IPS DF 4.7 (cell line): Measurements from ENCODE around the gene CHST6.
"Not testable (repeated sequence)": the region's sequence is repeated elsewhere in the genome, so short reads cannot be mapped to it uniquely, and the experiment has no call there.

ENCODE experiments used
- DNase-seq: peaks from one replicate; pipeline ENCODE4 v3.0.0-alpha.2; 2013; ENCODE audit warnings: low spot score; ENCODE audit errors: extremely low read depth

CHST6 gene

GRCh38 chr16:75495076-75495674, at the start of gene CHST6:
CHST6 (minus strand) TSS chr16:75495441; CDS start chr16:75479828, 15,613 bp downstream.
- DNase-seq, result no peak

- not testable (repeated sequence) for DNase-seq
Observed at GRCh38 chr16:75542462-75542861, 47.2 kb upstream of the CHST6 start.

DNA sequence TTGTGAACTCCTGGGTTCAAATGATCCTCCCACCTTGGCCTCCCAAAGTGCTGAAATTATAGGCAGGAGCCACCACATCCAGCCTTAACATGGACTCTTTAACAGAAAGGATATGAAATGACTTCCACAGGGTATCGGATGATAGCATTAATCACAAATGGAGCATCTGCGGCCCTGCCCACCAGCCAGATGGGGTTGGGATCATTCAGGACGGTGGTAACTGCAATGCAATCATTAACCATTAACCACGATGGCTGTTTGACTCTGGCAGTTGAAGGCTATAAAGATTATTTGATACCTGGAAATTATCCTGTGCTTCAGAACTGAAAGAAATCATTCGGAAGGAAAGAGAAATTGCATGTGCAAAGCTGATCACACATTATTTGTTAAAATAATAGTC, 46.0 kb upstream of the CHST6 start:
- no peak for DNase-seq

DNA sequence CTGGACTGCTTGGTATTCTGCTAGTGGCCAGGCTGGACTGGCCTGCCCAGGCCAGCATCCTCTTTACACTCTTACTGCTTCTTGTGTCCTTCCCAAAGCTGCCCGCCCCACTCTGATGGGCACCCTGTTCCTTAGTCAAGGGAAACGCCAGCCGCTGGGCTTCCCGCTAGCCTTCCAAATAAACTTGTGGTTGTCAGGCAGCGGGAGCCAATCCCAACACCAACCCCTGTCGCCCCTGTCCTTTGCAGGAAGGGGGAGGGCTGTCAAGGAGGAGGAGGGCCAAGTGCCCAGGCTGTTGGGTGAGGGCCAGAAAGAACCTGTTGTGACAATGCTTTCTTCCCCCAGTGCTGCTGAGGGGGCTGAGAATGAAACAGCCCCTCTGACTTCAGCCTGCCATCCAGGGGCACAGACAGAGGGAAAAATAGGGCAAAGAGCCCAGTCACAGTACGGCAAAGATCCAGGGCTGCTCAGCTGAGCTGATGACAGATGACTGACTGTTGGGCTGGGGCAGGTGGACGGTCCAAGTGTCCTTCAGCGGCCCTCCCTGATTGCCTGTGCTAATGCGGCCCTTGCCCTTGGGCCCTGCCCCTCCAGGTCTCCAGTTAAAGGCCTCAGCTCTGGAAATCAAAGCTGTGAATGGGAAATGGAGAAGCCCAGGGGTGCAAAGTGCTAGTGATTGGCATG, 43.8 kb upstream of the CHST6 start:
- not testable (repeated sequence) for DNase-seq

DNA sequence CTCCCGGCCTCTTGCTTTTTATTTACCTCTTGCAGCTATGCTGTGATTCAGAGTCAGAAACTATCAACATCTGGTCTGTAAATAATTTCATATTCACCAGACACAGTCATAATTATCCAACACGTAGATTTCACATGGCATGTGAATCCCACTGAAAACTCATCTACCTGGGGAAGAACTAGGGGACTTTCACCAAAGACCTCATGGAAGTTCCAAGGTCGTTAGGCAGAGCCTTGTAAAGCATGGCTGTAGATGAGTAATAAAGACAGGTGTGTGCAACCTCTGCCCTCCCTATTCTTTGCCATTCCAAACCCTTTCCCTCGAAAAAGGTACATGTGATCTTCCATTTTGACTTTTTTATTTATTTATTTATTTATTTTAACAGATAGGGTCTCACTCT, 42.5 kb upstream of the CHST6 start:
- DNase-seq, result no peak

DNA sequence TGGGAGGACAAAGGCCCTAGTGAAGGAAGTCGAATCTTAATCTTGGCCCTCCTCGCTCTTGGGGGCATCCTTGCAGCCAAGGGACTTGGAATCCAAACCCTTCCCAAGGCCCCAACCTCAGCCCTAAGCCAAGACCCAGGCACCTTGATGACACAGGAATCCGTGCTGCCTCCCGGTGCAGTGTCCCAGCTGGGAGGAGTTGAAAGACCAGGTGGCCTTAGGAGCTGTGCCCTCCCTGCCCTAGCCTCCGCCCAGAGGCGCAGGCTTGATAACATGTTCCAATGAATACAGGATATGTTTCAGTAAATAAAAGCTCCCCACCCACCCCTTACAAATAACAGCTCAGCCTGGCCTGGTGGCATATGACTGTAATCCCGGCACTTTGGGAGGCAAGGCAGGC, 40.7 kb upstream of the CHST6 start, which contains the start of gene CHST5:
TSS of gene CHST5 (minus strand) at position 208 of the 400 bp plus-strand sequence. CDS start 5,724 bp downstream, outside the sequence.
- DNase-seq, result no peak

DNA sequence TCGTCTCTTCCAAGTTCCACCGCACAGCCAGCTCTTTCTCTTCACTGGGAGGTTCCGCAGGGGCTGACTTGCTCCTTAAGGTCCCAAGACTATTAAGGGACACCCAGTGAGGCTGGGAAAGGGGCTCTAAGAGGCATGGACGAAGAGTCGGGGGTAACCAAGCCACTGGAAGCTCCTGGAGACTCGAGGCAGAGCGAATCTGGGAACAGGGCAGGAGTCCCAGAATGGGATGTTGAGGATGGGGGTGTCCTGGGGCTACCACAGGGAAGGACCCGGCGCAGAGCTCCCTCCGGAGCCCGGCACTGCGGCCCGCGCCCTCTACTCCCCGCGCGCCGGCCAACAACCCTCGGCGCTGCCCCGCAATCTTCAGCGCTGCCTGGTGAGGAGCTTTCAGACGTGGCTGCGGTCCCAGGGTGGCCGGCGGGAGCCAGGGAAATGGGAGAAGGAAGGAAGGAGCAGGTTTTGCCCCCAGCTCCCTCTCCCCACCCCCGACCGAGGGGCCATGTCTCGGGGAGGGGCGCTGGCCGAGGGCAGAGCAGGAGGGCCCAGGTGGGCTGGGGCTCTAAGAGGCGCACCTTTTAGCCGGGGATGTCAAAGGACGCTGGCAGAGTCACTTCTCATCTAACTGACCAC, 40.1 kb upstream of the CHST6 start:
- DNase-seq, result no peak

GRCh38 chr16:75534560-75535205, 39.4 kb upstream of the CHST6 start:
- DNase-seq, result no peak

DNA sequence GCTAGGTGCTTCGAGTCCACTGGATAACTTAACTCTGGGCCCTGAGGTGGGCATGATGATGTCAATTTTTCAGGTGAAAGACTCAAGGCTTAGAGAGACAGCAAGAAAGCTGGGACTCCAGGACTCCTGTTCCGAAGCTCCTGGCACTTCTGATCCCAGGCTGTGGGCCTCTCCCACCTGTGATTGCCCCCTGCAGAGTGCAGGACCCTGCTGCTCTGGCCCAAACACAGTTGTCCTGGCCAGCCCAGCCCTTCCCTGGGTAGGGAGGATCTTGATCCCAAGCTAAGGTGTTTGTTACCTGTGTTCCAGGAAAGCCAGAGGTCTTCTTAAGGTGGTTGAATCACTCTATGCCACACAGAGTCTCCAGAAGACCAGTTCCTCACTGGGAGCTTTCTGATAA, 37.5 kb upstream of the CHST6 start:
- DNase-seq, result no peak

DNA sequence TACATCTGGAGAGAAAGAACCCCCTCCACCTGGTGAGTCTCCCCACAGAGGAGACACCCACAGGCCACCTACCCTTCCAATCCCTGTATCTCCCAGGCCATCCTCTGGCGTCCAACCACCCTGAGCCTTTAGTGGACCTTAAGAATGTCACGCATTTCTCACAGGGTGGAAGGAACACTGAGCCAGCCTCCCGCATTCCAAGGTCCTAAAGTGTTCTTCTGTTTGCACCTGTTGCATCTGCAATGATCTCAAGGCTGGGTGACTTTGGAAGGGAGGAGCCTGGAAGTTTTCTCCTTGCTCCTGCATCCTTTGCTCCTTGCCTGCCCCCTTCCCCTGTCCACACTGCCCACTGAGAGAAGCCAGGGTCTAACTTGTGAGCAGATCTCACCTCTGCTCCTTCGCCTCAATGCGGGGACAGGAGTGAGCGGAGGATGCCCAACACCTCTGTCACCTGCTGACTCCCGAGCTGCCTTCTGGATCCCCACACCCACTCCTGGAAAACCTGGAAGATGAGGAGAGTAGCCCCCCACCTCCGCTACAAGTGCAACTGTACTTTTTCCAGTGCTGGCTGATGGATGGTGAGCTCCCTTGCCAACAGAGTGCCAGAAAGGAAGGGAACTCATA, 37.0 kb upstream of the CHST6 start:
- DNase-seq, result no peak

GRCh38 chr16:75529959-75530358, 34.7 kb upstream of the CHST6 start:
- DNase-seq, result no peak

DNA sequence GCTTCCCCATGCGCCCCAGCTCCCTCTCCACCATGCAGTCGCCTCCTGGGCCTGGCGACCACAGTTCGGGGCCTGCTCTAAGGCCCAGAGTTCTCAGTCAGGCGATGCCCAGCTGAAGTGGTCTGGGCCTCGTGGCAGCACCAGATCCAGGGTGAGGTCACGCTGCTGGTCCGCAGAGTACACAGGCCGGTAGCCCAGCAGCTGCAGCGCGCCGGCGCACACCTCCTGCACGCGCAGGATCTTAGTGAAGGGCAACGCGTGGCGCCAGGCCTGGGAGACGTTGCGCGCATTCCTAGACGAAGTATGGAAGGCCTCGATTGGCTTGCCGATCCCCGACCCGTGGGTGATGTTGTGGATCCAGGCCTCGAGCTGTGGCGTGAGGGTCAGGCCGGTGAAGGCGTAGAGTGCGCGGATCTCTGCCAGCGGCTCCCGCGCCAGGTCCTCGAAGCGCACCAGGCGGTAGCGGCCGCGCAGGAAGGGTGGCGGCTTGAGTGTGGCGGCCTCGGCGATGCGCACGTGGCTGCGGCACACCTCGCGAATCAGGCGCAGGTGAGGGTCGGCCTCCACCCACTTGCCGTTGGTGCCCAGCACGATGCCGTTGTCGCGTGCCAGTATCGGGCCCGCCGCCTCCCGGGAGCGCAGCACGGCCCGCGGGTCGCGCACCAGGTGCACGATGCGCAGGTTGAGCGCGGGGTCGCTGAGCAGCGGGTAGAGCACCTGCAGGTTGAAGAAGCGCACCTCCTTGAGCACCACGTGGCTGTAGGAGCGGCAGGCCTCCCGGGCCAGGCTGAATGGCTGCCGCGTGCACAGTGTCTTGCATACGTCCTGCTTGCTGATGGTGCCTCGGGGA, 34.0 kb upstream of the CHST6 start:
- no peak for DNase-seq

GRCh38 chr16:75527825-75528299, 32.6 kb upstream of the CHST6 start:
- no peak for DNase-seq

DNA sequence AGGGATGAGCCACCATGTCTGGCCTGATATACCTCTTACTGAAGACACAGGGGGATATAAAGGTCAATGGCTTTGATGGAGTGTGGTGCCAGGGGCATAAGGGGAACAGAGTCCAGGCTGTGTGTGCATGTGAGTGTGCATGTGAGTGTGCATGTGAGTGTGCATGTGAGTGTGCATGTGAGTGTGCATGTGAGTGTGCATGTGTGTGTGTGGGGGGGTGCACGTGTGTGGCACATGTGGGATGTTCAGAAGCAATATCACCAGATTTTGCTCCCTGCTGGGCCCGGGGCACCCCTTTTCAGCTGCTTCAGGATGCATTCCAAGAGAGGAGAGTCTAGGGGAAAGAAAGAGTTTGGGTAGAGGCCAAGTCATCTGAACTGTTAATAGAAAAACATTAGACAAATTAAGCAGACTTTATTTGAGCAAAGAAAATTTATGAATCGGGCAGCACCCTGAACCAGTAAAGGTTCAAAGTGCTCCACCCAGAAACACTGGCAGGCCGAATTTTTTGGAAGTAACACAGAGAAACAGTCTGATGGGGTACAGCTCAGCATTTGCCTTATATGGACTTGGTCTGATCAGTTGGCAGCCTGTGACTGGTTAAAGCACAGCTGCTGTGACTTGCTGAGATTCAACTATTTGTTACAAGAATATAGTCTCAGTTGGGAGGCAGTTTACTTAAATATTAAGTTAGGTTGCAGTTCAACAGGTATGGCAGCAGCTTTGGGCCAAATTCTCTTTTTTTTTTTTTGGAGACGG, 31.0 kb upstream of the CHST6 start:
- no peak for DNase-seq

- DNase-seq, result no peak
Observed at GRCh38 chr16:75519175-75519574, 23.9 kb upstream of the CHST6 start.

DNA sequence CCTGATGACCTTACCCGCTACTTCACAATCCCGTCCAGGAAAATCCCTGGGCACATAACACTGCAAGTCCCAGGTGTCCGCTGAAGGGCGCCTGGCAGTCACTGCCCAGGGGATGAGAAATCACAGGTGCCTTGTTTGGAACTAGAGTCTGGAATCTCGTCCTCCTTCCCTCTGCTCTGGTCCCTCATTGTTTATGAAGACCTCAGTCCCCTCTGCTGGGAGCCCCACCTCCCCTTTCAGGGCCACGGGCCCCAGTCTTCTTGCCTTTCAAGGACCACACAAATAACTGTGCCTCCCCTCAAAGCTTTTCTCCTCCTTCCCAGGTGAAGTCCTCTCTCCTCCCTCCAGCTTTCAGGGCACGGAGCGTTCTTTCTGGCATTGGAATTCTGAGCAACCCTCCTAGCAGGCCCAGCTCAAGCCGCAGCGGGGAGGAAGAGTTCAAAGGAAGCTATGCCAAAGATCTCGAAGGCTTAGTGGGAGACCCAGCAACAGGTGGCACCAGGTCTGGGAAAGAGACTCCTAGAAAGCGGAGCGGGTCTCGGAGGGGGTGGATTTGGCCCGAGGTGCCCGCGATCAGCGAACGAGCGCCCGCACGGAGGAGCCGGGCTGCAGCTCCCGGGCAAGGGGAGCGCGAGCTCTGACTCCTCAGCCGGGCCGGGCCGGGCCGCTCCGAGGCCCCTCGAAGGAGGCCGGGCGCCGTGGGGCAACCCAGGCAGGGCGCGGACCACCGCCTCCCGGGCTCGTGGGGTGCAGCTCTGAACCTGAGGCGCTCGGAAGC, 21.1 kb upstream of the CHST6 start:
- not testable (repeated sequence) for DNase-seq

GRCh38 chr16:75514296-75514695, 19.1 kb upstream of the CHST6 start:
- no peak for DNase-seq

- DNase-seq, result no peak
Observed at GRCh38 chr16:75506574-75506973, 11.3 kb upstream of the CHST6 start.

DNA sequence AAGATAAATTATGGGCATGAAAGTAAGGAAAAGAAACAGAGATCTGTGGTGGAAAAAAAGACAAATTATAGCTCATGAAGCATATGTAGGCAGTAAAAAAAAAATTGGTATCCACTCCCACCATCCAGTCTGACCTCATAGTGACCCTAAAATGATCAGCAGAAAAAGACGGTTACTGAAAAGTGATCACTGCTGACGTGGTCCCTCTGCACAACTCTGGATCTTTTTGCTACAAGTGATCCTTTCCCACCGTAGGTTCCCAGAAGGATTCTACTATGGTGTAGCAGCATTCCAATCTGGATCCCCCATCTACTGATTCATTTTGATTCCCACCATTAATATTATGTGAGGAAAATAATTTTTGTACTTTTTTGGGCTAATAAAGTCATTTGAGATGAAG, 10.9 kb upstream of the CHST6 start:
- no peak for DNase-seq
